SW 1271 (cell line): ENCODE results near the gene MADD.

Source experiments
- DNase-seq, 2 experiments: peaks; one replicate each; lab custom pipeline; 2025; lab: John Stamatoyannopoulos, UW

The MADD gene

GRCh38 chr11:47338396-47339241 is 68.7 kb downstream of the MADD start:
- DNase-seq, result no peak

GRCh38 chr11:47340010-47340409 is 70.1 kb downstream of the MADD start:
- DNase-seq, result no peak

GRCh38 chr11:47340980-47341775 is 71.2 kb downstream of the MADD start:
- DNase-seq, result no peak

- DNase-seq, result no peak
These were observed 72.3 kb downstream of the MADD start for GRCh38 chr11:47342036-47342803.

GRCh38 chr11:47342854-47343253 is 72.9 kb downstream of the MADD start:
- DNase-seq, result no peak

- DNase-seq, result no peak
These were observed 76.1 kb downstream of the MADD start for GRCh38 chr11:47345890-47346563.

GRCh38 chr11:47347137-47347536 is 77.2 kb downstream of the MADD start:
- DNase-seq, result no peak

GRCh38 chr11:47348131-47348802 is 78.3 kb downstream of the MADD start:
- DNase-seq, result no peak

GRCh38 chr11:47348859-47349258 is 78.9 kb downstream of the MADD start:
- peak in 1 of 2 experiments; percentile 20 for DNase-seq

GRCh38 chr11:47349521-47350095 is 79.7 kb downstream of the MADD start:
- no peak for DNase-seq

GRCh38 chr11:47350315-47350714 is 80.4 kb downstream of the MADD start:
- DNase-seq, result no peak

- no peak for DNase-seq
These were observed 81.5 kb downstream of the MADD start for GRCh38 chr11:47351156-47352126.

- DNase-seq, result no peak
These were observed 82.6 kb downstream of the MADD start, which contains the start of gene MYBPC3 for GRCh38 chr11:47352556-47352955. TSS of gene MYBPC3 (minus strand) at chr11:47352702. CDS start at chr11:47352647, 55 bp downstream.

GRCh38 chr11:47353978-47354774 is 84.2 kb downstream of the MADD start:
- DNase-seq, result no peak

GRCh38 chr11:47354913-47355282 is 85.0 kb downstream of the MADD start:
- DNase-seq, result no peak

- peak; percentile 42 to 89 for DNase-seq
These were observed 85.6 kb downstream of the MADD start for GRCh38 chr11:47355283-47356128.

GRCh38 chr11:47356129-47356997 is 86.4 kb downstream of the MADD start:
- DNase-seq, result no peak
